HG03571 (cell line): Measurements from ENCODE around the gene NANOG.
"Not testable (repeated sequence)": the region's sequence is repeated elsewhere in the genome, so short reads cannot be mapped to it uniquely, and the experiment has no call there.

Experiments used
- ATAC-seq: cut with Tn5 transposase; IDR thresholded peaks from one replicate; pipeline ENCODE4 v1.9.1; 2021; ENCODE audit not compliant: unreplicated experiment

NANOG gene

GRCh38 chr12:7788884-7789528 lies at the start of gene NANOG:
NANOG (plus strand) TSS chr12:7789402; CDS start chr12:7789615, 213 bp downstream.
- not testable (repeated sequence) for ATAC-seq

GRCh38 chr12:7747246-7747645 lies 42.0 kb upstream of the NANOG start, which contains the start of gene CLEC4C:
CLEC4C (minus strand) TSS chr12:7747375; CDS start chr12:7747348, 27 bp downstream.
- ATAC-seq, result no peak

- ATAC-seq, result no peak
Observed at GRCh38 chr12:7748852-7749251, 40.4 kb upstream of the NANOG start.

- no peak for ATAC-seq
Observed at GRCh38 chr12:7749442-7749841, 39.8 kb upstream of the NANOG start.

- ATAC-seq, result no peak
Observed at GRCh38 chr12:7750350-7750749, 38.9 kb upstream of the NANOG start.

- no peak for ATAC-seq
Observed at GRCh38 chr12:7751394-7751793, 37.8 kb upstream of the NANOG start.

- ATAC-seq, result not testable (repeated sequence)
Observed at GRCh38 chr12:7751941-7752922, 37.0 kb upstream of the NANOG start.

GRCh38 chr12:7755668-7756067 lies 33.5 kb upstream of the NANOG start:
- ATAC-seq, result not testable (repeated sequence)

GRCh38 chr12:7756993-7757392 lies 32.2 kb upstream of the NANOG start:
- no peak for ATAC-seq

- no peak for ATAC-seq
Observed at GRCh38 chr12:7758766-7759140, 30.4 kb upstream of the NANOG start.

GRCh38 chr12:7769999-7770398 lies 19.2 kb upstream of the NANOG start:
- ATAC-seq, result no peak

GRCh38 chr12:7781274-7781673 lies 7.9 kb upstream of the NANOG start:
- ATAC-seq, result no peak

GRCh38 chr12:7782055-7782454 lies 7.1 kb upstream of the NANOG start:
- ATAC-seq, result no peak

GRCh38 chr12:7783433-7783832 lies 5.8 kb upstream of the NANOG start:
- not testable (repeated sequence) for ATAC-seq

- ATAC-seq, result no peak
Observed at GRCh38 chr12:7784701-7785100, 4.5 kb upstream of the NANOG start.

GRCh38 chr12:7787574-7788293 lies 1.5 kb upstream of the NANOG start:
- no peak for ATAC-seq

- ATAC-seq, result no peak
Observed at GRCh38 chr12:7788294-7788660, 925 bp upstream of the NANOG start.

- ATAC-seq, result no peak
Observed at GRCh38 chr12:7793211-7793610, 4.0 kb downstream of the NANOG start.

GRCh38 chr12:7797269-7797668 lies 8.1 kb downstream of the NANOG start:
- not testable (repeated sequence) for ATAC-seq

- ATAC-seq, result no peak
Observed at GRCh38 chr12:7797698-7798398, 8.6 kb downstream of the NANOG start.
